M059J (cell line): Measurements from ENCODE around the gene PXYLP1. TPM values are rescaled to one million over a fixed set of nuclear protein-coding genes. Genes with fewer than 3 reads are reported as not detected.

ENCODE experiments used
- DNase-seq: peaks from one replicate; pipeline ENCODE4 v3.0.0-alpha.2; 2012; ENCODE audit warnings: low read depth
- total RNA-seq: library from RNA; depleted of rRNA; stranded (reverse); fragments of >200 nt; shearing (Covaris generic); gene quantifications from 2 replicates; pipeline ENCODE4 v1.2.3, GENCODE V29; 2014

Gene PXYLP1
- total RNA-seq, 1 experiment from 2014 or later: 17.7 TPM

GRCh38 chr3:141323936-141324704, 92.5 kb downstream of the PXYLP1 start:
- peak; percentile 19 for DNase-seq

GRCh38 chr3:141326123-141326522, 94.5 kb downstream of the PXYLP1 start:
- DNase-seq: no peak

GRCh38 chr3:141326626-141327025, 95.0 kb downstream of the PXYLP1 start:
- DNase-seq: no peak

- peak; percentile 35 for DNase-seq
Measured at GRCh38 chr3:141328286-141329166, 96.9 kb downstream of the PXYLP1 start.

- DNase-seq: no peak
Measured at GRCh38 chr3:141330235-141330634, 98.6 kb downstream of the PXYLP1 start.

GRCh38 chr3:141330718-141331376, 99.2 kb downstream of the PXYLP1 start:
- peak; percentile 45 for DNase-seq

GRCh38 chr3:141331377-141332318, 100.0 kb downstream of the PXYLP1 start:
- peak; percentile 100 for DNase-seq

- DNase-seq: no peak
Measured at GRCh38 chr3:141332416-141332815, 100.8 kb downstream of the PXYLP1 start.

GRCh38 chr3:141333836-141334626, 102.4 kb downstream of the PXYLP1 start:
- peak; percentile 35 for DNase-seq

- DNase-seq: no peak
Measured at GRCh38 chr3:141334627-141335250, 103.1 kb downstream of the PXYLP1 start.

GRCh38 chr3:141335531-141336061, 104.0 kb downstream of the PXYLP1 start:
- DNase-seq: peak; percentile 67

- DNase-seq: peak; percentile 95
Measured at GRCh38 chr3:141336672-141337522, 105.3 kb downstream of the PXYLP1 start.

- DNase-seq: no peak
Measured at GRCh38 chr3:141337523-141337854, 105.9 kb downstream of the PXYLP1 start.

GRCh38 chr3:141337991-141338390, 106.4 kb downstream of the PXYLP1 start:
- no peak for DNase-seq

GRCh38 chr3:141338881-141339280, 107.3 kb downstream of the PXYLP1 start:
- no peak for DNase-seq

- no peak for DNase-seq
Measured at GRCh38 chr3:141341536-141341935, 109.9 kb downstream of the PXYLP1 start.

GRCh38 chr3:141342386-141342785, 110.8 kb downstream of the PXYLP1 start:
- DNase-seq: no peak

- DNase-seq: no peak
Measured at GRCh38 chr3:141343077-141343476, 111.5 kb downstream of the PXYLP1 start.

- DNase-seq: no peak
Measured at GRCh38 chr3:141343865-141344271, 112.2 kb downstream of the PXYLP1 start.
